H1 (cell line): ENCODE results near the gene TNS1. TPM values are rescaled to one million over a fixed set of nuclear protein-coding genes. Genes with fewer than 3 reads are reported as not detected.

Experiments
- CTCF ChIA-PET: fragments of 300-600 bp; sonication (Branson Sonifier 250); formaldehyde crosslinking; loops from one replicate; lab custom pipeline; 2021; ENCODE audit not compliant: partially characterized antibody; lab: Charles Lee
- POLR2A ChIA-PET: fragments of 300-600 bp; sonication (Branson Sonifier 250); formaldehyde crosslinking; loops from one replicate; lab custom pipeline; 2021; ENCODE audit warnings: inconsistent platforms; ENCODE audit not compliant: partially characterized antibody; lab: Charles Lee
- DNase-seq, 2 experiments: peaks; one replicate each; pipeline versions ENCODE4 v3.0.0 to v3.0.0-alpha.2; 2010 to 2022; ENCODE audit warnings: low spot score in 2 of 2, low read depth in 1 of 2, mixed read lengths in 1 of 2
- FAIRE-seq: peaks from 2 replicates; lab custom pipeline; 2011; peaks lifted over from hg19 to GRCh38; lab: Jason Lieb, UNC
- H2AFZ ChIP-seq: 2 replicates; pipeline ENCODE4 v1.8.1; 2012; ENCODE audit warnings: low read length, inconsistent platforms
- H2AK5ac ChIP-seq: 2 replicates; pipeline ENCODE4 v1.6.1; 2013; ENCODE audit warnings: low read depth, low read length
- H2BK120ac ChIP-seq: replicated peaks from 2 replicates; pipeline ENCODE3; 2013; ENCODE audit warnings: low read depth, low read length, inconsistent platforms
- H2BK12ac ChIP-seq: 2 replicates; pipeline ENCODE4 v1.6.1; 2013; ENCODE audit warnings: low read depth, low read length
- H2BK15ac ChIP-seq: 2 replicates; pipeline ENCODE4 v1.6.1; 2013; ENCODE audit warnings: low read length
- H2BK20ac ChIP-seq: 2 replicates; pipeline ENCODE4 v1.6.1; 2013; ENCODE audit warnings: low read length
- H2BK5ac ChIP-seq: 2 replicates; pipeline ENCODE4 v1.6.1; 2013; ENCODE audit warnings: low read depth, low read length
- H3K14ac ChIP-seq: 2 replicates; pipeline ENCODE4 v1.6.1; 2013; ENCODE audit warnings: inconsistent platforms; ENCODE audit not compliant: insufficient read length
- H3K18ac ChIP-seq: 2 replicates; pipeline ENCODE4 v1.6.1; 2013; ENCODE audit warnings: low read length; ENCODE audit errors: extremely low read depth
- H3K23ac ChIP-seq: 2 replicates; pipeline ENCODE4 v1.6.1; 2013; ENCODE audit warnings: inconsistent platforms; ENCODE audit not compliant: insufficient read length
- H3K23me2 ChIP-seq: 2 replicates; pipeline ENCODE4 v1.6.1; 2013; ENCODE audit warnings: low read depth, low read length
- H3K27ac ChIP-seq: 2 replicates; pipeline ENCODE4 v1.6.1; 2011; ENCODE audit warnings: low read depth, low read length, inconsistent platforms
- H3K27me3 ChIP-seq, 4 experiments: replicated peaks in 1 of 4; 1 replicate in 1 of 4; 2 replicates in 3 of 4; pipeline versions ENCODE4 v1.6.1 to v1.8.1; 2011 to 2013; ENCODE audit warnings: low read length in 3 of 4, mild to moderate bottlenecking in 3 of 4, inconsistent platforms in 2 of 4, mixed read lengths in 2 of 4, moderate library complexity in 1 of 4; ENCODE audit not compliant: control insufficient read depth in 3 of 4, insufficient read depth in 3 of 4; ENCODE audit errors: extremely low read depth in 1 of 4
- H3K36me3 ChIP-seq, 4 experiments: 2 replicates each; pipeline versions ENCODE4 v1.6.1 to v1.8.1; 2011 to 2013; ENCODE audit warnings: mild to moderate bottlenecking in 4 of 4, low read length in 3 of 4, moderate library complexity in 2 of 4, control low read depth in 1 of 4, inconsistent platforms in 1 of 4; ENCODE audit not compliant: insufficient read depth in 4 of 4, control insufficient read depth in 2 of 4
- H3K4ac ChIP-seq: replicated peaks from 2 replicates; pipeline ENCODE3; 2013; ENCODE audit warnings: low read length, low read depth, mixed read lengths, inconsistent platforms; ENCODE audit not compliant: insufficient read length
- H3K4me1 ChIP-seq, 4 experiments: replicated peaks in 1 of 4; 1 replicate in 1 of 4; 2 replicates in 3 of 4; pipeline versions ENCODE4 v1.6.1 to v1.8.1; 2011 to 2013; ENCODE audit warnings: low read length in 3 of 4, inconsistent platforms in 2 of 4, mixed read lengths in 1 of 4; ENCODE audit not compliant: insufficient read depth in 4 of 4, control insufficient read depth in 3 of 4
- H3K4me2 ChIP-seq, 2 experiments: 2 replicates each; pipeline versions ENCODE4 v1.6.1 to v1.8.1; 2011 to 2013; ENCODE audit warnings: low read depth in 2 of 2, low read length in 2 of 2, control low read depth in 1 of 2, inconsistent platforms in 1 of 2, mild to moderate bottlenecking in 1 of 2; ENCODE audit not compliant: insufficient read depth in 1 of 2
- H3K4me3 ChIP-seq, 4 experiments: fragments of 200-600, 300-600 bp in 1 of 4; sonication (generic), shearing (Covaris generic), sonication (Bioruptor Twin) in 1 of 4; 2 replicates each; pipeline versions ENCODE4 v1.5.1 to v1.8.1; 2011 to 2016; ENCODE audit warnings: low read length in 4 of 4, low read depth in 3 of 4, control low read depth in 2 of 4, inconsistent platforms in 2 of 4, mild to moderate bottlenecking in 2 of 4, mixed read lengths in 1 of 4, moderate library complexity in 1 of 4; ENCODE audit not compliant: insufficient read depth in 2 of 4; ENCODE audit errors: extremely low read depth in 1 of 4
- H3K56ac ChIP-seq: replicated peaks from 2 replicates; pipeline ENCODE3; 2013; ENCODE audit warnings: low read depth, mild to moderate bottlenecking, mixed read lengths, low read length, inconsistent platforms; ENCODE audit not compliant: insufficient read length
- H3K79me1 ChIP-seq: 2 replicates; pipeline ENCODE4 v1.6.1; 2013; ENCODE audit warnings: low read depth, low read length, control low read depth
- H3K79me2 ChIP-seq, 2 experiments: 2 replicates each; pipeline versions ENCODE4 v1.6.1 to v1.8.1; 2012 to 2013; ENCODE audit warnings: low read length in 2 of 2, mild to moderate bottlenecking in 2 of 2, inconsistent platforms in 1 of 2; ENCODE audit not compliant: insufficient read depth in 2 of 2, control insufficient read depth in 1 of 2
- H3K9ac ChIP-seq, 4 experiments: replicated peaks in 1 of 4; 1 replicate in 1 of 4; 2 replicates in 3 of 4; pipeline versions ENCODE4 v1.6.1 to v1.8.1; 2011 to 2013; ENCODE audit warnings: low read depth in 3 of 4, low read length in 3 of 4, control low read depth in 2 of 4, mild to moderate bottlenecking in 2 of 4, moderate library complexity in 2 of 4, inconsistent platforms in 1 of 4; ENCODE audit errors: extremely low read depth in 1 of 4
- H3K9me3 ChIP-seq, 2 experiments: 2 replicates each; pipeline versions ENCODE4 v1.6.1 to v1.8.1; 2012 to 2013; ENCODE audit warnings: mild to moderate bottlenecking in 2 of 2, moderate library complexity in 2 of 2, control low read depth in 1 of 2, inconsistent platforms in 1 of 2, low read depth in 1 of 2, low read length in 1 of 2, mixed read lengths in 1 of 2; ENCODE audit not compliant: insufficient read depth in 2 of 2
- H4K20me1 ChIP-seq, 2 experiments: replicated peaks in 1 of 2; 2 replicates each; pipeline versions ENCODE3 to v1.8.1; 2011 to 2013; ENCODE audit warnings: inconsistent platforms in 2 of 2, low read length in 2 of 2, mild to moderate bottlenecking in 1 of 2; ENCODE audit not compliant: insufficient read depth in 2 of 2, control insufficient read depth in 1 of 2
- H4K5ac ChIP-seq: 2 replicates; pipeline ENCODE4 v1.6.1; 2013; ENCODE audit warnings: low read length, low read depth, mixed read lengths, inconsistent platforms; ENCODE audit not compliant: insufficient read length
- H4K8ac ChIP-seq: 2 replicates; pipeline ENCODE4 v1.8.0; 2013; ENCODE audit warnings: mild to moderate bottlenecking, moderate library complexity, low read length, inconsistent platforms; ENCODE audit not compliant: insufficient read depth; ENCODE audit errors: extremely low read depth
- H4K91ac ChIP-seq: replicated peaks from 2 replicates; pipeline ENCODE3; 2013; ENCODE audit warnings: low read length, mixed read lengths, inconsistent platforms; ENCODE audit not compliant: insufficient read length
- CBX5 ChIP-seq: fragments of 300-800, 300-1000 bp; sonication (generic); IDR thresholded peaks from 2 replicates; pipeline ENCODE4 v1.7.1; 2016; ENCODE audit warnings: antibody characterized with exemption, low read length, low read depth
- CTBP2 ChIP-seq: IDR thresholded peaks from 2 replicates; pipeline ENCODE4 v1.7.0; 2011; ENCODE audit warnings: borderline replicate concordance, mild to moderate bottlenecking, moderate library complexity, mixed read lengths, low read length; ENCODE audit not compliant: insufficient read depth, insufficient read length
- EZH2 ChIP-seq: fragments of 200-600 bp; sonication (generic); IDR thresholded peaks from 2 replicates; pipeline ENCODE4 v1.7.1; 2012; ENCODE audit warnings: low read depth, mild to moderate bottlenecking, moderate library complexity, low read length, inconsistent platforms; ENCODE audit not compliant: severe bottlenecking
- NANOG ChIP-seq: IDR thresholded peaks from 2 replicates; pipeline ENCODE4 v1.6.1; 2011; ENCODE audit warnings: low read length, low read depth, mild to moderate bottlenecking, inconsistent platforms; ENCODE audit not compliant: insufficient read depth, poor library complexity, severe bottlenecking
- RAD21 ChIP-seq, 2 experiments: IDR thresholded peaks in 1 of 2; conservative IDR thresholded peaks in 1 of 2; 2 replicates each; pipeline ENCODE4 v1.6.1; 2011; ENCODE audit warnings: low read depth in 2 of 2, low read length in 2 of 2, improper control_type of control experiment in 1 of 2, inconsistent platforms in 1 of 2, mild to moderate bottlenecking in 1 of 2, moderate library complexity in 1 of 2
- RBBP5 ChIP-seq: IDR thresholded peaks from 2 replicates; pipeline ENCODE4 v1.7.1; 2012; ENCODE audit warnings: low read depth, mild to moderate bottlenecking, inconsistent platforms, low read length, moderate library complexity, borderline replicate concordance
- RFX5 ChIP-seq: IDR thresholded peaks from 2 replicates; pipeline ENCODE4 v1.6.1; 2011; ENCODE audit warnings: low read depth, low read length, improper control_type of control experiment, borderline replicate concordance
- SAP30 ChIP-seq: fragments of 300-600 bp; sonication (generic); IDR thresholded peaks from 2 replicates; pipeline ENCODE4 v1.7.1; 2012; ENCODE audit warnings: low read length, moderate library complexity, mild to moderate bottlenecking, inconsistent platforms; ENCODE audit not compliant: insufficient read depth, insufficient replicate concordance
- TAF1 ChIP-seq: IDR thresholded peaks from 2 replicates; pipeline ENCODE4 v1.6.1; 2011; ENCODE audit warnings: mild to moderate bottlenecking, low read depth, low read length
- TEAD4 ChIP-seq: IDR thresholded peaks from 2 replicates; pipeline ENCODE4 v1.6.1; 2012; ENCODE audit warnings: low read depth, low read length, inconsistent platforms, mixed read lengths
- WGBS, 2 experiments: shearing (Covaris generic) in 1 of 2; methylation state at CpG; one replicate each; pipeline versions ENCODE4 v1.1.6 to v1.1.7; 2013 to 2015; ENCODE audit warnings: low lambda C conversion rate in 2 of 2, mixed read lengths in 2 of 2, inconsistent platforms in 1 of 2, low coverage in 1 of 2, missing lambda C conversion rate in 1 of 2; ENCODE audit not compliant: insufficient replicate concordance in 2 of 2, insufficient coverage in 1 of 2, insufficient read length in 1 of 2; ENCODE audit errors: extremely low coverage in 1 of 2, missing lambda C conversion rate in 1 of 2; 5-methylcytosine and 5-hydroxymethylcytosine counted together
- polyA plus RNA-seq, 7 experiments: library from polyadenylated mRNA; depleted of rRNA in 3 of 7; stranded (reverse) in 5 of 7; unstranded in 2 of 7; fragments of >200 nt in 5 of 7; fragments of 200-250 nt in 2 of 7; gene quantifications; 1 replicate in 5 of 7; 2 replicates in 1 of 7; 4 replicates in 1 of 7; pipeline versions ENCODE4 v1.2.1 to v1.2.3, GENCODE V29; 2011 to 2013; ENCODE audit warnings: missing spikeins in 2 of 7, mixed read lengths in 2 of 7
- total RNA-seq: library from RNA; stranded (reverse); fragmentation: NEBNext Ultra II Directional; extraction: Animal tissue kit (Norgen Biotek cat#: 25700); gene quantifications from 2 replicates; pipeline ENCODE4 v1.2.1, GENCODE V29; 2021
- TF ChIP-seq, protein P1 (sequence below): IDR thresholded peaks from 2 replicates; pipeline ENCODE4 v1.6.1; 2012; ENCODE audit warnings: inconsistent platforms

Gene TNS1
- total and polyA plus RNA-seq, 2 of the 8 experiments (the other 6 are each of a cell fraction or from before 2014, with no cell fraction given) = 1.5 to 5.1 TPM

DNA sequence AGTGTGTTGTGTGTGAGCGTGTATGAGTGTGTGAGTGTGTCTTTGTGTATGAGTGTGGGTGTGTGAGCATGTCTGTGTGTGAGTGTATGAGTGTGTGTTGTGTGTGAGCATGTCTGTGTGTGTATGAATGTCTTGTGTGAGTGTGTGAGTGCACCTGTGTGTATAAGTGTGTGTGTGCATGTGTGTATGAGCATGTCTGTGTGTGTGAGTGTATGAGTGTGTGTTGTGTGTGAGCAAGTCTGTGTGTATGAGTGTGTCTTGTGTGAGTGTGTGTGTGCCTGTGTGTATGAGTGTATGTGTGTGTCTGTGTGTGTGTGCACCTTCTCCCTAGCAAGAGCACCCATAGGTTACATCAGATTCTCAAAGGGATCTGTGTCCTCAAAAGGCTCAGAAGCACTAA lies 28.5 kb upstream of the TNS1 start:
- Histone ChIP-seq H3K9me3 (no peaks in the 10 kb centered on the region), H3K9ac (peak overlapping the region in 1 of 4 experiments; percentile 31; a peak in 2 of 7 replicates), H2BK120ac (peak overlapping the region; percentile 67), H3K79me1 (no peaks in the 10 kb centered on the region), H3K4me1 (peaks cover 0 to 13% (median 5%) of the 10 kb centered on the region in 4 experiments; a peak in 5 of 7 replicates), H2BK12ac (peak overlapping the region; percentile 99), H3K79me2 (no peaks in the 10 kb centered on the region), H3K4ac (peak overlapping the region; percentile 99), H4K20me1 (peaks cover 0 to 8% of the 10 kb centered on the region in 2 experiments), H3K36me3 (no peaks in the 10 kb centered on the region), H4K5ac (no peak overlapping the region), H3K23ac (no peak overlapping the region), H3K18ac (peak overlapping the region; percentile 89; the same call in 1 of the 2 replicates), H3K23me2 (peaks cover 17% of the 10 kb centered on the region; the same call in 1 of the 2 replicates), H3K27ac (no peak overlapping the region), H2BK15ac (peak overlapping the region; percentile 99), H3K4me3 (no peak overlapping the region), H3K4me2 (peak overlapping the region in 1 of 2 experiments; percentile 25; a peak in 1 of 4 replicates), H4K91ac (peak overlapping the region; percentile 94), H3K14ac (no peak overlapping the region), H3K56ac (peak overlapping the region; percentile 95), H2BK5ac (peak overlapping the region; percentile 94), H2BK20ac (peak overlapping the region; percentile 92), H2AFZ (no peak overlapping the region), H2AK5ac (peak overlapping the region; percentile 95), H4K8ac (no peak overlapping the region), H3K27me3 (peaks cover 6 to 25% (median 20%) of the 10 kb centered on the region in 4 experiments)
- DNase-seq (no peak), FAIRE-seq (no peak)
- 86 to 100% methylated on average over 1 of the region's 1 CpG for WGBS, 2 experiments
- ChIA-PET POLR2A (interaction anchor here (1.0 to 1.5 kb wide), 2 partner anchors 20 to 245 kb away, joined by 3 read pairs; no protein-coding TSS in a partner anchor), CTCF (interaction anchor here (0.8 to 6.3 kb wide), 11 partner anchors 15 to 245 kb away, joined by 4 to 57 read pairs (median 10); partner anchors contain the start of gene RUFY4)
- TF ChIP-seq CTBP2 = no peak
- TF ChIP-seq TEAD4 = no peak
- no peak for TF ChIP-seq RAD21 (IDR thresholded peaks at IDR 0.05 in 1 of 2, conservative IDR thresholded peaks at IDR 0.05 in 1 of 2; ENCODE audit: low read depth in 2 of 2, low read length in 2 of 2)
- no peak for TF ChIP-seq CBX5
- TF ChIP-seq NANOG = no peak
- TF ChIP-seq TAF1 = no peak
- no peak for TF ChIP-seq RBBP5
- no peak for TF ChIP-seq RFX5
- no peak for TF ChIP-seq EZH2
- TF ChIP-seq, protein P1, sequence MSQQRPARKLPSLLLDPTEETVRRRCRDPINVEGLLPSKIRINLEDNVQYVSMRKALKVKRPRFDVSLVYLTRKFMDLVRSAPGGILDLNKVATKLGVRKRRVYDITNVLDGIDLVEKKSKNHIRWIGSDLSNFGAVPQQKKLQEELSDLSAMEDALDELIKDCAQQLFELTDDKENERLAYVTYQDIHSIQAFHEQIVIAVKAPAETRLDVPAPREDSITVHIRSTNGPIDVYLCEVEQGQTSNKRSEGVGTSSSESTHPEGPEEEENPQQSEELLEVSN = no peak
- no peak for TF ChIP-seq SAP30
